ENCODE results near the gene PLET1.

GRCh38 chr11:112238041-112238440 lies 22.6 kb downstream of the PLET1 start:
- TF ChIP-seq CTCF (conservative IDR thresholded peaks at IDR 0.05; ENCODE audit: low read depth, low read length) (no peak), BHLHE40 (IDR thresholded peaks at IDR 0.05; ENCODE audit: low read depth, low read length) (no peak), RAD21 (IDR thresholded peaks at IDR 0.05; ENCODE audit: low read length) (no peak), POLR2A (IDR thresholded peaks at IDR 0.05; ENCODE audit: low read depth, low read length) (no peak), USF2 (IDR thresholded peaks at IDR 0.05; ENCODE audit: low read depth, low read length) (no peak), FOS (IDR thresholded peaks at IDR 0.05; ENCODE audit: low read depth, low read length) (no peak), RCOR1 (IDR thresholded peaks at IDR 0.05; ENCODE audit: insufficient replicate concordance, low read length) (no peak), RFX5 (IDR thresholded peaks at IDR 0.05; ENCODE audit: low read depth, low read length) (no peak)
